Endothelial cell of umbilical vein (primary cell): ENCODE data around the gene QPCT.

ENCODE experiments used
- CTCF ChIP-seq, 2 donors: IDR thresholded peaks; 1 replicate in 1 of 2; 2 replicates in 1 of 2; pipeline ENCODE4 v1.5.1; 2011; ENCODE audit warnings: low read length in 2 of 2, mild to moderate bottlenecking in 2 of 2, moderate library complexity in 2 of 2, control low read depth in 1 of 2, inconsistent platforms in 1 of 2, low read depth in 1 of 2; ENCODE audit not compliant: insufficient read depth in 1 of 2; ENCODE audit errors: extremely low read depth in 1 of 2
- FOS ChIP-seq: IDR thresholded peaks from 2 replicates; pipeline ENCODE4 v1.6.1; 2011; ENCODE audit warnings: mild to moderate bottlenecking, low read length, moderate library complexity, borderline replicate concordance; ENCODE audit not compliant: insufficient read depth
- POLR2AphosphoS5 ChIP-seq: IDR thresholded peaks from 2 replicates; pipeline ENCODE4 v1.6.1; 2012; ENCODE audit warnings: low read depth, mild to moderate bottlenecking, control low read depth, low read length, moderate library complexity; ENCODE audit not compliant: insufficient read depth

- TF ChIP-seq CTCF (IDR thresholded peaks at IDR 0.05; ENCODE audit: extremely low read depth in 1 of 2, insufficient read depth in 1 of 2, low read depth in 1 of 2, low read length in 2 of 2) = no peak
- no peak for TF ChIP-seq POLR2AphosphoS5
- no peak for TF ChIP-seq FOS
Observed at GRCh38 chr2:37316181-37316580, 28.2 kb upstream of the QPCT start.
